Measurements from ENCODE around the gene TOX3. TPM values are rescaled to one million over a fixed set of nuclear protein-coding genes. Genes with fewer than 3 reads are reported as not detected.

The TOX3 gene
- total RNA-seq, 2 donors from 2014 or later = not detected

- no peaks in the 10 kb centered on the region for H3K36me3 ChIP-seq
- no peaks in the 10 kb centered on the region for H3K27me3 ChIP-seq
- no peak for DNase-seq (ENCODE audit: low spot score)
- TF ChIP-seq CTCF (IDR thresholded peaks at IDR 0.05) = no peak
- no peaks in the 10 kb centered on the region for H3K9me3 ChIP-seq
- H3K4me1 ChIP-seq = no peaks in the 10 kb centered on the region
- no peak overlapping the region for H3K4me3 ChIP-seq
- H3K27ac ChIP-seq = no peak overlapping the region
Measured at GRCh38 chr16:52568983-52569690, 22.2 kb upstream of the TOX3 start.

DNA sequence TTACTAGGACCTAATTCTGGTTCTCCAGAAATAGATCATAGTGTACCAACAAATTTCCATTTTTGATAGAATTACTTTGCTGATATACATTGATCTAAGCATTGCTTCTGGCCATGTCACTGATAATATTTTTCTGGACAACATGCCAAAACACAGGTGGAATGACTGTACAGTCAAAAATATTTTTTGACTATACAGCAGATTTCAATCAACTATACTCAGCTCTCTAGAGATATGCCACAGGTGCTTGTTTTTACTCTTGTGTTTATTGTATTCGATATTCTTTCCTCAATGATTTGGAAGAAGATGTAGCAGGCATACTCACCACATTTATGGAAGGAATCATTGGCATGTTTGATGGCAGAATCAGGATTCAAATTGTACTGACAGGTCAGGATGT lies 21.6 kb upstream of the TOX3 start:
- no peak overlapping the region for H3K4me3 ChIP-seq
- TF ChIP-seq CTCF (IDR thresholded peaks at IDR 0.05) = no peak
- H3K27me3 ChIP-seq = no peaks in the 10 kb centered on the region
- no peak overlapping the region for H3K27ac ChIP-seq
- DNase-seq (ENCODE audit: low spot score) = no peak
- H3K36me3 ChIP-seq = no peaks in the 10 kb centered on the region
- H3K9me3 ChIP-seq = no peaks in the 10 kb centered on the region
- H3K4me1 ChIP-seq = no peaks in the 10 kb centered on the region

DNA sequence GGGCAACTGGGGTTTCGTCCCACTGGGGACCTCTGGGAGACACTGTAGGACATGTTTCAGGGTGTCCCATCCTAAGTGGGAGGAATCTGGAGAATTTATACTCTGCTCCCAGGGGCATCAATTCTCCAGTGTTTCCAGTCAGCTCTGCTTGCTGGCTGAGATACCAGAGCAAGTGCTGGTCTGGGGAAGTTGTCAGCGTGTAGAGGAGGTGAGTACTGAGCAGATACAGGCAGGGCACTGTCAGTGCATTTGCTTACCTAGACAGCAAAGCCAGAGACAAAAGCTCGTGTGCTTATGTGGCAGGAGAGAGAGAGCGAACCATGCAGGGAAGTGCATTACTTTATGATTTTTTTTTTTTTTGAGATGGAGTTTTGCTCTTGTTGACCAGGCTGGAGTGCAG lies 20.2 kb upstream of the TOX3 start:
- Histone ChIP-seq H3K27ac (no peak overlapping the region), H3K27me3 (no peaks in the 10 kb centered on the region), H3K4me3 (no peak overlapping the region), H3K36me3 (no peaks in the 10 kb centered on the region), H3K9me3 (no peaks in the 10 kb centered on the region), H3K4me1 (no peaks in the 10 kb centered on the region)
- no peak for TF ChIP-seq CTCF (IDR thresholded peaks at IDR 0.05)
- no peak for DNase-seq (ENCODE audit: low spot score)

- DNase-seq (ENCODE audit: low spot score) = no peak
- Histone ChIP-seq H3K9me3 (no peaks in the 10 kb centered on the region), H3K4me3 (no peak overlapping the region), H3K27me3 (no peaks in the 10 kb centered on the region), H3K27ac (no peak overlapping the region), H3K36me3 (no peaks in the 10 kb centered on the region), H3K4me1 (no peaks in the 10 kb centered on the region)
- TF ChIP-seq CTCF (IDR thresholded peaks at IDR 0.05) = no peak
Measured at GRCh38 chr16:52563767-52564611, 17.0 kb upstream of the TOX3 start.

GRCh38 chr16:52562770-52563169 lies 15.8 kb upstream of the TOX3 start:
- Histone ChIP-seq H3K4me1 (no peaks in the 10 kb centered on the region), H3K27me3 (no peaks in the 10 kb centered on the region), H3K9me3 (no peaks in the 10 kb centered on the region), H3K27ac (no peak overlapping the region), H3K36me3 (no peaks in the 10 kb centered on the region), H3K4me3 (no peak overlapping the region)
- DNase-seq (ENCODE audit: low spot score) = no peak
- TF ChIP-seq CTCF (IDR thresholded peaks at IDR 0.05) = no peak

Data from right atrium auricular region (tissue), 2 donors.